OCI-LY3 (cell line): ENCODE measurements around the gene BANK1.

Source experiments
- H2AFZ ChIP-seq: fragments of 200-600, 300-600 bp; shearing (Covaris generic); 2 replicates; pipeline ENCODE4 v1.6.0; 2014; ENCODE audit warnings: antibody characterized with exemption, low read depth, low read length
- H3K27ac ChIP-seq: fragments of 200-600, 300-600 bp; sonication (generic); 2 replicates; pipeline ENCODE4 v1.5.1; 2014; ENCODE audit warnings: mild to moderate bottlenecking, low read length, moderate library complexity, mixed read lengths
- H3K27me3 ChIP-seq: fragments of 200-600, 300-600 bp; sonication (generic); 2 replicates; pipeline ENCODE4 v1.6.1; 2014; ENCODE audit warnings: low read depth, low read length, mixed read lengths
- H3K36me3 ChIP-seq: fragments of 200-600, 300-600 bp; sonication (generic); replicated peaks from 2 replicates; pipeline ENCODE3; 2014; ENCODE audit warnings: low read depth, low read length, mixed read lengths
- H3K4me1 ChIP-seq: fragments of 300-600, 200-600 bp; sonication (generic); 2 replicates; pipeline ENCODE4 v1.6.1; 2014; ENCODE audit warnings: low read length, mixed read lengths
- H3K4me2 ChIP-seq: fragments of 200-600, 300-600 bp; sonication (generic); 2 replicates; pipeline ENCODE4 v1.6.1; 2014; ENCODE audit warnings: low read length, mixed read lengths
- H3K4me3 ChIP-seq: fragments of 300-600, 200-600 bp; sonication (generic); 2 replicates; pipeline ENCODE4 v1.5.1; 2014; ENCODE audit warnings: antibody characterized with exemption, mild to moderate bottlenecking, low read length, moderate library complexity
- H3K79me2 ChIP-seq: fragments of 300-600, 200-600 bp; shearing (Covaris generic); 2 replicates; pipeline ENCODE4 v1.6.1; 2014; ENCODE audit warnings: mild to moderate bottlenecking, low read length, mixed read lengths
- H3K9ac ChIP-seq: fragments of 300-600, 200-600 bp; shearing (Covaris generic); 2 replicates; pipeline ENCODE4 v1.6.0; 2014; ENCODE audit warnings: mild to moderate bottlenecking, low read length, moderate library complexity
- H3K9me3 ChIP-seq: fragments of 200-600, 300-600 bp; shearing (Covaris generic); 2 replicates; pipeline ENCODE4 v1.6.1; 2014; ENCODE audit warnings: low read length, mixed read lengths; ENCODE audit not compliant: insufficient read depth
- H4K20me1 ChIP-seq: fragments of 200-600, 300-600 bp; sonication (generic); 2 replicates; pipeline ENCODE4 v1.6.1; 2016; ENCODE audit warnings: low read length, mixed read lengths; ENCODE audit not compliant: insufficient read depth
- EZH2phosphoT487 ChIP-seq: fragments of 200-600 bp; shearing (Covaris generic); IDR thresholded peaks from 2 replicates; pipeline ENCODE4 v1.6.1; 2018; ENCODE audit warnings: antibody characterized with exemption, mixed run types, low read depth
- TF ChIP-seq, protein P1 (sequence below): fragments of 200-600, 300-600 bp; sonication (generic); IDR thresholded peaks from 2 replicates; pipeline ENCODE4 v1.5.1; 2014; ENCODE audit warnings: antibody characterized with exemption, low read length, low read depth

The BANK1 gene

DNA sequence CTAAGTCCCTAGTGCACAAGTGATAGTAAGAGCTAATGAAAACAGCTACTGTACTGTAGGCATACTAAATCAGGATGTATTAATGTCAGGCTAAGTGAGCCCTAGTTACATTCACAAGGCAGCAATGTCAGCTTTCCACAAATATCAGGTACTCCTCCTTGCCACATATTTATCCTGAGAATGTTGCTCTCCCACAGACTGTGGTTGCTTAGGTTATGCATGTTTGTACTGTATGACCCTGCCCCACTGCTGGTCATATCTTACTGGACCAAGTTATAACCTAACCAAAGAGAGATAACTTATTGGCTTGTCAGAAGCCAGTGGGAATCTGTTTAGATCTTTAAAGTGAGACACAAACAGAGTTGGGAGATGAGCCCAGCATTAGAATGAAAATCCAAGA lies 313.7 kb downstream of the BANK1 start:
- TF ChIP-seq, protein P1, sequence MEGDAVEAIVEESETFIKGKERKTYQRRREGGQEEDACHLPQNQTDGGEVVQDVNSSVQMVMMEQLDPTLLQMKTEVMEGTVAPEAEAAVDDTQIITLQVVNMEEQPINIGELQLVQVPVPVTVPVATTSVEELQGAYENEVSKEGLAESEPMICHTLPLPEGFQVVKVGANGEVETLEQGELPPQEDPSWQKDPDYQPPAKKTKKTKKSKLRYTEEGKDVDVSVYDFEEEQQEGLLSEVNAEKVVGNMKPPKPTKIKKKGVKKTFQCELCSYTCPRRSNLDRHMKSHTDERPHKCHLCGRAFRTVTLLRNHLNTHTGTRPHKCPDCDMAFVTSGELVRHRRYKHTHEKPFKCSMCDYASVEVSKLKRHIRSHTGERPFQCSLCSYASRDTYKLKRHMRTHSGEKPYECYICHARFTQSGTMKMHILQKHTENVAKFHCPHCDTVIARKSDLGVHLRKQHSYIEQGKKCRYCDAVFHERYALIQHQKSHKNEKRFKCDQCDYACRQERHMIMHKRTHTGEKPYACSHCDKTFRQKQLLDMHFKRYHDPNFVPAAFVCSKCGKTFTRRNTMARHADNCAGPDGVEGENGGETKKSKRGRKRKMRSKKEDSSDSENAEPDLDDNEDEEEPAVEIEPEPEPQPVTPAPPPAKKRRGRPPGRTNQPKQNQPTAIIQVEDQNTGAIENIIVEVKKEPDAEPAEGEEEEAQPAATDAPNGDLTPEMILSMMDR: no peak
- TF ChIP-seq EZH2phosphoT487: no peak
- H3K4me1 ChIP-seq: no peaks in the 10 kb centered on the region
- no peaks in the 10 kb centered on the region for H3K36me3 ChIP-seq
- H3K27ac ChIP-seq: no peak overlapping the region
- H3K9me3 ChIP-seq: peaks cover 8% of the 10 kb centered on the region; the same call in 1 of the 2 replicates
- H4K20me1 ChIP-seq: no peaks in the 10 kb centered on the region
- H3K4me3 ChIP-seq: no peak overlapping the region
- H3K27me3 ChIP-seq: no peaks in the 10 kb centered on the region
- no peak overlapping the region for H3K9ac ChIP-seq
- H2AFZ ChIP-seq: no peak overlapping the region
- H3K4me2 ChIP-seq: no peak overlapping the region
- no peaks in the 10 kb centered on the region for H3K79me2 ChIP-seq

DNA sequence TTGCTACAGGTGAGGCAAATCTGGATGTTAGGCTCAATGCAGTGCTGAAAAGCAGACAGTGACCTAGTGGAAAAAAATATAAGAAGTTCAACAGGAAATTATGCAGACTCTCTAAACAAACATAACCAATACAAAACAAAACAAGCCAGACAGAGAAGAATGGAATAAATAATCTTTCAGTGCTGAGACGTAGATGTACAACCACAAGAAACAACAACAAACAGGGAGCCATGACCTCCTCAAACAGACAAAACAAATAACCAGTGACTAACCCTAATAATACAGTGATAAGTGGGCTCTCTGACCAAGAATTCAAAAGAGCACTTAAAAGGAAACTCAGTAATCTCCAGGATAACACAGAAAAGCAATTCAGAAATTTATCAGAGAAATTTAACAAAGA lies 315.5 kb downstream of the BANK1 start:
- no peak overlapping the region for H3K4me2 ChIP-seq

DNA sequence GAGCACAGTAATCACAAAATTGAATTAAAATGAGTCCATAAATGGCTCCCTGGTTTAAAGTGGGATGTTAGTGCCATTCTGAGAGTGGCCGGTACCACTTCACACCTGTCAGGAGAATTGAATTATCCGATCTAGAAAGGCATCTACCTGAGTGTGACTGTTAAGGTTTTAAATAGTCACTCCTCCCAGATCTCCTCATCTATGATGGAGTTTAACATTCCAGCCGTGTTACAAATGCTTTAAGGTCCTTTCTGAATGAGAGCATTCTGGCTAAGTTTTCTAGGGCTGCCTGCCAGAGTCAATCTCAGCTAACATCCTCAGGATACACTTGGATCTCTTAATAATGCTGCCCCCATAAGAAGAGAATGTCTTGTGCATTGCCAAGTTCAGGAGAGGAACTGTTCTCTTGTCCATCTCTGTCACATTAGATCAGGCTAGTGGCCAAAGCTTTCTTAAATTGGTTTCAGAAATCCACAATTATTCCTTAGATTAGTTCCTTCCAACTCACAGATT lies 323.6 kb downstream of the BANK1 start:
- Histone ChIP-seq H2AFZ (no peak overlapping the region), H3K27ac (no peak overlapping the region), H3K9ac (no peak overlapping the region), H3K27me3 (no peaks in the 10 kb centered on the region), H3K4me1 (no peaks in the 10 kb centered on the region), H4K20me1 (no peaks in the 10 kb centered on the region), H3K4me2 (no peak overlapping the region), H3K9me3 (no peaks in the 10 kb centered on the region), H3K79me2 (no peaks in the 10 kb centered on the region), H3K36me3 (no peaks in the 10 kb centered on the region), H3K4me3 (no peak overlapping the region)
- TF ChIP-seq, protein P1: no peak
- TF ChIP-seq EZH2phosphoT487: no peak

More for the DNA sequence above, 315.5 kb downstream of the BANK1 start:
- Histone ChIP-seq H3K79me2 (no peaks in the 10 kb centered on the region), H4K20me1 (no peaks in the 10 kb centered on the region), H3K36me3 (no peaks in the 10 kb centered on the region), H3K9ac (no peak overlapping the region), H3K27me3 (no peaks in the 10 kb centered on the region), H3K9me3 (peaks cover 8% of the 10 kb centered on the region; the same call in 1 of the 2 replicates), H3K4me3 (no peak overlapping the region), H3K27ac (no peak overlapping the region), H2AFZ (no peak overlapping the region), H3K4me1 (no peaks in the 10 kb centered on the region)
- TF ChIP-seq, protein P1: no peak
- TF ChIP-seq EZH2phosphoT487: no peak

DNA sequence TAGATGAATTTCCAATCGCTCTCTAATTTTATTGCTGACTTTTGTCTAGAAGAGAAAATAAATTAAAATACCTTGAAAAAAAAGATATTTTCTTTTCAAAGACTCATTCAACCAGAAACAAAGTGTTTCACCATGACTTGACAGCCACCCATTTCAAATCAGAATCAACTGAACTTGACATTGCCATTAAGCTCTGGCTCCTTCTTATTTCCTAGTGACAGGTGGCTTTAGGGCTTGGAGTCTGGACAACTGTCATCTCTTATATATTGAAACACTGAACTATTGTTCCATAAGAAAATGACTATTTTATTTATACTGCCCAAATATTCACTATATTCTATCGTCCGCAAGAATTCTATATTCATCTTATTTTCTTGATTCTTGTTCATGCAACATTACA lies 325.6 kb downstream of the BANK1 start:
- no peak overlapping the region for H3K27ac ChIP-seq
- no peaks in the 10 kb centered on the region for H4K20me1 ChIP-seq
- no peaks in the 10 kb centered on the region for H3K4me1 ChIP-seq
- H3K9me3 ChIP-seq: peaks cover 5% of the 10 kb centered on the region; the same call in 1 of the 2 replicates
- no peaks in the 10 kb centered on the region for H3K27me3 ChIP-seq
- no peak overlapping the region for H3K9ac ChIP-seq
- H3K79me2 ChIP-seq: no peaks in the 10 kb centered on the region
- no peak for TF ChIP-seq EZH2phosphoT487
- no peak overlapping the region for H3K4me3 ChIP-seq
- H3K4me2 ChIP-seq: no peak overlapping the region
- no peak overlapping the region for H2AFZ ChIP-seq
- no peaks in the 10 kb centered on the region for H3K36me3 ChIP-seq
